ENCODE measurements around the gene PCDHA6.
"Not testable (repeated sequence)": the region's sequence is repeated elsewhere in the genome, so short reads cannot be mapped to it uniquely, and the experiment has no call there.

The PCDHA6 gene, protein sequence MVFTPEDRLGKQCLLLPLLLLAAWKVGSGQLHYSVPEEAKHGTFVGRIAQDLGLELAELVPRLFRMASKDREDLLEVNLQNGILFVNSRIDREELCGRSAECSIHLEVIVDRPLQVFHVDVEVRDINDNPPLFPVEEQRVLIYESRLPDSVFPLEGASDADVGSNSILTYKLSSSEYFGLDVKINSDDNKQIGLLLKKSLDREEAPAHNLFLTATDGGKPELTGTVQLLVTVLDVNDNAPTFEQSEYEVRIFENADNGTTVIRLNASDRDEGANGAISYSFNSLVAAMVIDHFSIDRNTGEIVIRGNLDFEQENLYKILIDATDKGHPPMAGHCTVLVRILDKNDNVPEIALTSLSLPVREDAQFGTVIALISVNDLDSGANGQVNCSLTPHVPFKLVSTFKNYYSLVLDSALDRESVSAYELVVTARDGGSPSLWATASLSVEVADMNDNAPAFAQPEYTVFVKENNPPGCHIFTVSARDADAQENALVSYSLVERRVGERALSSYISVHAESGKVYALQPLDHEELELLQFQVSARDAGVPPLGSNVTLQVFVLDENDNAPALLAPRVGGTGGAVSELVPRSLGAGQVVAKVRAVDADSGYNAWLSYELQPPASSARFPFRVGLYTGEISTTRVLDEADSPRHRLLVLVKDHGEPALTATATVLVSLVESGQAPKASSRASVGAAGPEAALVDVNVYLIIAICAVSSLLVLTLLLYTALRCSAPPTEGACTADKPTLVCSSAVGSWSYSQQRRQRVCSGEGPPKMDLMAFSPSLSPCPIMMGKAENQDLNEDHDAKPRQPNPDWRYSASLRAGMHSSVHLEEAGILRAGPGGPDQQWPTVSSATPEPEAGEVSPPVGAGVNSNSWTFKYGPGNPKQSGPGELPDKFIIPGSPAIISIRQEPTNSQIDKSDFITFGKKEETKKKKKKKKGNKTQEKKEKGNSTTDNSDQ

DNA sequence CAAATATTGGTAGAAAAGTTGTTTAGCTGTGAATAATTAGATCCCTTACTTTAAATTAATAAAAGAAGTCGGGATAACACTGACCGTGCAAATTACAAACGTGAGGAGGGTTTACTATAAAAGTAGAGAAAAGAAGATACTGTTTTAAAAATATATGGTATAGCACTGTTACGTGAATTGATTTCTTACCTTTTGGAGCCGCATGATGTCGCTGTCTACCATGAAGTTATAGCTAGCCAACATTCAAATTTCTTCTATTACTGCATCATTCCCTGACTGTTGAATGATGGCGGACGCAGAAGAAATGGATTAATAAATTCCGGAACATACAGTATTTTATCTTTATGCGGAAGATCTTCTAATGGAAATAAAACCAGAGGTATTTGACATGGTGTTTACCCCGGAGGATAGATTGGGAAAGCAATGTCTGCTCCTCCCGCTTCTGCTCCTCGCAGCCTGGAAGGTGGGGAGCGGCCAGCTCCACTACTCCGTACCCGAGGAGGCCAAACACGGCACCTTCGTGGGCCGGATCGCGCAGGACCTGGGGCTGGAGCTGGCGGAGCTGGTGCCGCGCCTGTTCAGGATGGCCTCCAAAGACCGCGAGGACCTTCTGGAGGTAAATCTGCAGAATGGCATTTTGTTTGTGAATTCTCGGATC lies at the start of gene PCDHA6:
TSS of gene PCDHA6 (plus strand) at position 257 of the 658 bp plus-strand sequence. CDS start at position 389, 132 bp downstream.
- DNase-seq, result no peak

DNA sequence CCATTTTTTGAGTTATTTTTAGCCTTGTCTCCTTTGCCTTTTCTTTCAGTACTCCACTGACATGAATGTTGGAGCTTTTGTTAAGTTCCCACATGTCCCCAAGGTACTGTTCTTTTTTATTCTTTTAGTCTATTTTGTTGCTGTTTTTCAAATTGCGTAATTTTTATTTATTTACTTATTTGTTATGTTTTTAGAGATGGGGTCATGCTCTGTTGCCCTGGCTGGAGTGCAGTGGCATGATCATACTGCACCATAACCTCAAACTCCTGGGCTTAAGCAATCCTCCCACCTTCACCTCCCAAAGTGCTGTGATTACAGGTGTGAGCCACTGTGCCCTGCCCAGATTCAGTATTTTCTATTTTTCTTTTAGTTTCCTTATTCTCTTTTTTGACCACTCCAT lies 47.2 kb upstream of the PCDHA6 start:
- no peak for DNase-seq

DNA sequence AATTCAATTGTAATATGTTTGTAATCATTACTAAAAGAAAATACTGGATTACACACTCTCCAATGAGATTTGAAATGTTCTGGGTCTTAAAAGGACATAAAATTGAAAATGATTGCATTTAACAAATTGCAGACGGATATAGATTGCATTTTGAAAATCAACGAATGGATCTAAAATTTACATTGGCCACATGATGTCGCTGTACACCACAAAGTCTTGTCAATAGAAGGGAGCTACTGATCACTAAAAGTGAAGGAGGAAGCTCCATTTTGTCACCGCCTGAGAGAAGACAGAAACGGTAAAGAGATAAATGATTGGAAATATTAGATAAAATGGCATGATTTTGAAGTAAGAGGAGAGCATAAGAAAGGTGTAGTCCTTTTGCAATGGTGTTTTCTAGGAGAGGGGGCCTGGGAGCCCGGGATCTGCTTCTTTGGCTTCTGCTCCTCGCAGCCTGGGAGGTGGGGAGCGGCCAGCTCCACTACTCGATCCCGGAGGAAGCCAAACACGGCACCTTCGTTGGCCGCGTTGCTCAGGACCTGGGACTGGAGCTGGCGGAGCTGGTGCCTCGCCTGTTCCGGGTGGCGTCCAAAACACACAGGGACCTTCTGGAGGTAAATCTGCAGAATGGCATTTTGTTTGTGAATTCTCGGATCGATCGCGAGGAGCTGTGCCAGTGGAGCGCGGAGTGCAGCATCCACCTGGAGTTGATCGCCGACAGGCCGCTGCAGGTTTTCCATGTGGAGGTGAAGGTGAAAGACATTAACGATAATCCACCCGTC lies 41.7 kb upstream of the PCDHA6 start, which contains the start of gene PCDHA1:
TSS of gene PCDHA1 (plus strand) at position 236 of the 782 bp plus-strand sequence.
- no peak for DNase-seq

DNA sequence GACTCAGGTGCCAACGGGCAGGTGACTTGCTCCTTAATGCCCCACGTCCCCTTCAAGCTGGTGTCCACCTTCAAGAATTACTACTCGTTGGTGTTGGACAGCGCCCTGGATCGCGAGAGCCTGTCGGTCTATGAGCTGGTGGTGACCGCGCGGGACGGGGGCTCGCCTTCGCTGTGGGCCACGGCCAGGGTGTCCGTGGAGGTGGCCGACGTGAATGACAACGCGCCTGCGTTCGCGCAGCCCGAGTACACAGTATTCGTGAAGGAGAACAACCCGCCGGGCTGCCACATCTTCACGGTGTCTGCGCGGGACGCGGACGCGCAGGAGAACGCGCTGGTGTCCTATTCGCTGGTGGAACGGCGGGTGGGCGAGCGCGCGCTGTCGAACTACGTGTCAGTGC lies 40.3 kb upstream of the PCDHA6 start:
- not testable (repeated sequence) for DNase-seq

DNA sequence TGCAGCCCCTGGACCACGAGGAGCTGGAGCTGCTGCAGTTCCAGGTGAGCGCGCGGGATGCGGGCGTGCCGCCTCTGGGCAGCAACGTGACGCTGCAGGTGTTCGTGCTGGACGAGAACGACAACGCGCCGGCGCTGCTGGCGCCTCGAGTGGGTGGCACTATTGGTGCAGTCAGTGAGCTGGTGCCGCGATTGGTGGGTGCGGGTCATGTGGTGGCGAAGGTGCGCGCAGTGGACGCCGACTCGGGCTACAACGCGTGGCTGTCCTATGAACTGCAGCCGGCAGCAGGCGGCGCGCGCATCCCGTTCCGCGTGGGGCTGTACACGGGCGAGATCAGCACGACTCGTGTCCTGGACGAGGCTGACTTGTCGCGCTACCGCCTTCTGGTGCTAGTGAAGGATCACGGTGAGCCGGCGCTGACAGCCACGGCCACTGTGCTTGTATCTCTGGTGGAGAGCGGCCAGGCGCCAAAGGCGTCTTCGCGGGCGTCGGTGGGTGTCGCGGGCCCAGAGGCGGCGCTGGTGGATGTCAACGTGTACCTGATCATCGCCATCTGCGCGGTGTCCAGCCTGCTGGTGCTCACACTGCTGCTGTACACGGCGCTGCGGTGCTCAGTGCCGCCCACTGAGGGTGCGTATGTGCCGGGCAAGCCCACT lies 39.8 kb upstream of the PCDHA6 start:
- DNase-seq, result not testable (repeated sequence)

DNA sequence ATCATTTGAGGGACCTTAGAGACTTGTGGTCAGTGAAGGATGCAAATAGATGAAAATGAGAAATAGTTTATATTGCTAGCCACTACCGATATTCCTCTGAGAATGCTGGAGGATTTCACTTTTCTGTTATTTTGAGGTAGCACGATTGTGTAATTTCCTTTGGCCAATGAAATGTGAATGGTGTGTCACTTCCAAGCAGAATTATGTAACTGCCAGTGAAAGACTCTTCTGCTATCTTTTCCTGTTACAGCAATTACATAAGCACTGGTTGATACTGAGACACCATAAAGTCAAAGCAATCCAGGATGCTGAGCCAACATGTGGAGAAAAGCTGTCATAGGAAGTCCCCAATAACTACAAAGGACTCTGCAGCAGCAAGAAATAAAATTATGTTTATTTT lies 36.7 kb upstream of the PCDHA6 start:
- no peak for DNase-seq

DNA sequence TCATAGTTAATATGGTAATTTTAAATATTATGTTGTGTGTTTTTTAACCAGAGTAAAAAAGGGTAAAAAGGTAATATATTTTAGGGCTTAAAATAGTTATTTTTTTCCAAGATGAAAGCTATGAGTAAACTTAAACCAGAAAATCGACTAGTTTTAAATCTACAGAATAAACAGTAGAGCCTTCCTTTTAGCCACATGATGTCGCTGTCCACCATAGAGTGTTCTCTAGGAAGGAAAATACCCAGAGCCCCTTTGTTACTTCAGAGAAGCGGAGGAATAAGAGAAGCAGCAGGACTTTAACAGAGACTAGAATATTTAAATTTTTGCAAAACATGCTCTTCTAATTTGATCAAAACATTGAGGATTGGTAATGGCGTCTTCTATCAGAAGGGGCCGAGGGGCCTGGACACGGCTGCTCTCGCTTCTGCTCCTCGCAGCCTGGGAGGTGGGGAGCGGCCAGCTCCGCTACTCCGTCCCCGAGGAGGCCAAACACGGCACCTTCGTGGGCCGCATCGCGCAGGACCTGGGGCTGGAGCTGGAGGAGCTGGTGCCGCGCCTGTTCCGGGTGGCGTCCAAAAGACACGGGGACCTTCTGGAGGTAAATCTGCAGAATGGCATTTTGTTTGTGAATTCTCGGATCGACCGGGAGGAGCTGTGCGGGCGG lies 33.0 kb upstream of the PCDHA6 start, which contains the start of gene PCDHA2:
TSS of gene PCDHA2 (plus strand) at position 258 of the 664 bp plus-strand sequence.
- DNase-seq, result no peak

DNA sequence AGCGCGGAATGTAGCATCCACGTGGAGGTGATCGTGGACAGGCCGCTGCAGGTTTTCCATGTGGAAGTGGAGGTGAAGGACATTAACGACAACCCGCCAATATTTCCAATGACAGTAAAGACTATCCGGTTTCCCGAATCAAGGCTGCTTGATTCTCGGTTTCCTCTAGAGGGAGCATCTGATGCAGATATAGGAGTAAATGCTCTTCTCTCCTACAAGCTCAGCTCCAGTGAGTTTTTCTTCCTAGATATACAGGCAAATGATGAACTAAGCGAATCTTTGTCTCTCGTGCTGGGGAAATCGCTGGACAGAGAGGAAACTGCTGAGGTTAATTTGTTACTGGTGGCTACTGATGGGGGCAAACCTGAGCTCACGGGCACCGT lies 32.5 kb upstream of the PCDHA6 start:
- DNase-seq, result no peak

DNA sequence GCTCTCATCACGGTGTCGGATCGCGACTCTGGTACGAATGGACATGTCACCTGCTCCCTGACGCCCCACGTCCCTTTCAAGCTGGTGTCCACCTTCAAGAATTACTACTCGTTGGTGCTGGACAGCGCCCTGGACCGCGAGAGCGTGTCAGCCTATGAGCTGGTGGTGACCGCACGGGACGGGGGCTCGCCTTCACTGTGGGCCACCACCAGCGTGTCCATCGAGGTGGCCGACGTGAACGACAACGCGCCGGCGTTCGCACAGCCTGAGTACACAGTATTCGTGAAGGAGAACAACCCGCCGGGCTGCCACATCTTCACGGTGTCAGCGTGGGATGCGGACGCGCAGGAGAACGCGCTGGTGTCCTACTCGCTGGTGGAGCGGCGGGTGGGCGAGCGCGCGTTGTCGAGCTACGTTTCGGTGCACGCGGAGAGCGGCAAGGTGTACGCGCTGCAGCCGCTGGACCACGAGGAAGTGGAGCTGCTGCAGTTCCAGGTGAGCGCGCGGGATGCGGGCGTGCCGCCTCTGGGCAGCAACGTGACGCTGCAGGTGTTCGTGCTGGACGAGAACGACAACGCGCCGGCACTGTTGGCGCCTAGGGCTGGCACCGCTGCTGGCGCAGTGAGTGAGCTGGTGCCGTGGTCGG lies 31.6 kb upstream of the PCDHA6 start:
- DNase-seq, result not testable (repeated sequence)

DNA sequence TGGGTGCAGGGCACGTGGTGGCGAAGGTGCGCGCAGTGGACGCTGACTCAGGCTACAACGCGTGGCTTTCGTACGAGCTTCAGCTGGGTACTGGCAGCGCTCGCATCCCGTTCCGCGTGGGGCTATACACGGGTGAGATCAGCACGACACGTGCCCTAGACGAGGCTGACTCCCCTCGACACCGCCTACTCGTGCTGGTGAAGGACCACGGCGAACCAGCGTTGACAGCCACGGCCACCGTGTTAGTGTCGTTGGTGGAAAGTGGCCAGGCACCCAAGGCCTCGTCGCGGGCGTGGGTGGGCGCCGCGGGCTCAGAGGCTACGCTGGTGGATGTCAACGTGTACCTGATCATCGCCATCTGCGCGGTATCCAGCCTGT lies 31.1 kb upstream of the PCDHA6 start:
- no peak for DNase-seq

DNA sequence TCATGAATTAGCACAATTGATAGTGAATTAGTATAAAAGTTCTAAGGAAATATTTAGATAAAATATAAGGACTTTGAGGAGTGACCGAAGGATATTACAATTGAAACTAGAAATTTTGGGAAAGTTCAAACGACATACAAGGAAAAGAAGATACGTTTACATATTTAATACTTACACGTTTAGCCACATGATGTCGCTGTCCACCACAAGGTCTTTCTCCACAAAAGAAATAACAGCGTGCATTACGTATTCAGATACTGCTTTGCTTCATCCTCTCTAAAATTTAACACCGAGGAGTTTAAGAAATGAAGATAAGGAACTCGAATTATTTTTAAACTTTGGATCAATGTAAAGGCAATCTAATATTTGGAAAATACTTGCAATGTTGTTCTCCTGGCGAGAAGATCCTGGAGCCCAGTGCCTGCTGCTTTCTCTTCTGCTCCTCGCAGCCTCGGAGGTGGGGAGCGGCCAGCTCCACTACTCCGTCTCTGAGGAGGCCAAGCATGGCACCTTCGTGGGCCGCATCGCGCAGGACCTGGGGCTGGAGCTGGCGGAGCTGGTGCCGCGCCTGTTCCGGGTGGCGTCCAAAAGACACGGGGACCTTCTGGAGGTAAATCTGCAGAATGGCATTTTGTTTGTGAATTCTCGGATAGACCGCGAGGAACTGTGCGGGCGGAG lies 26.8 kb upstream of the PCDHA6 start, which contains the start of gene PCDHA3:
TSS of gene PCDHA3 (plus strand) at position 242 of the 678 bp plus-strand sequence.
- no peak for DNase-seq

DNA sequence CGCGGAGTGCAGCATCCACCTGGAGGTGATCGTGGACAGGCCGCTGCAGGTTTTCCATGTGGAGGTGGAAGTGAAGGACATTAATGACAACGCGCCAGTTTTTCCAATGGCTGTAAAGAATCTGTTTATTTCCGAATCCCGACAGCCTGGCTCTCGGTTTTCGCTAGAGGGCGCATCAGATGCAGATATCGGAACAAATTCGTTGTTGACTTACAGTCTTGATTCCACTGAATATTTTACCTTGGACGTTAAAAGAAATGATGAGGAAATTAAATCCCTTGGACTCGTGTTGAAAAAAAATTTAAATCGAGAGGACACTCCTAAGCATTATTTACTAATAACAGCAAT lies 26.3 kb upstream of the PCDHA6 start:
- no peak for DNase-seq

DNA sequence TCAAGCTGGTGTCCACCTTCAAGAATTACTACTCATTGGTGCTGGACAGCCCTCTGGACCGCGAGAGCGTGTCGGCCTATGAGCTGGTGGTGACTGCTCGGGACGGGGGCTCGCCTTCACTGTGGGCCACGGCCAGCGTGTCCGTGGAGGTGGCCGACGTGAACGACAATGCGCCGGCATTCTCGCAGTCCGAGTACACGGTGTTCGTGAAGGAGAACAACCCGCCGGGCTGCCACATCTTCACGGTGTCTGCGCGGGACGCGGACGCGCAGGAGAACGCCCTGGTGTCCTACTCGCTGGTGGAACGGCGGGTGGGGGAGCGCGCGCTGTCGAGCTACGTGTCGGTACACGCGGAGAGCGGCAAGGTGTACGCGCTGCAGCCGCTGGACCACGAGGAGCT lies 25.4 kb upstream of the PCDHA6 start:
- DNase-seq, result not testable (repeated sequence)

DNA sequence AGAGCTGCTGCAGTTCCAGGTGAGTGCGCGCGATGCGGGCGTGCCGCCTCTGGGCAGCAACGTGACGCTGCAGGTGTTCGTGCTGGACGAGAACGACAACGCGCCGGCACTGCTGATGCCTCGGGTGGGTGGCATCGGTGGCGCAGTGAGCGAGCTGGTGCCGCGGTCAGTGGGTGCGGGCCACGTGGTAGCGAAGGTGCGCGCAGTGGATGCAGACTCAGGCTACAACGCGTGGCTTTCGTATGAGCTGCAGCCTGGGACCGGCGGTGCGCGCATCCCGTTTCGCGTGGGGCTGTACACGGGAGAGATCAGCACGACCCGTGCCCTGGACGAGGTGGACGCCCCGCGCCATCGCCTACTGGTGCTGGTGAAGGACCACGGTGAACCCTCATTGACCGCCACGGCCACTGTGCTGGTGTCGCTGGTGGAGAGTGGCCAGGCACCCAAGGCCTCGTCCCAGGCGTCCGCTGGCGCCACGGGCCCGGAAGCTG lies 24.9 kb upstream of the PCDHA6 start:
- no peak for DNase-seq

DNA sequence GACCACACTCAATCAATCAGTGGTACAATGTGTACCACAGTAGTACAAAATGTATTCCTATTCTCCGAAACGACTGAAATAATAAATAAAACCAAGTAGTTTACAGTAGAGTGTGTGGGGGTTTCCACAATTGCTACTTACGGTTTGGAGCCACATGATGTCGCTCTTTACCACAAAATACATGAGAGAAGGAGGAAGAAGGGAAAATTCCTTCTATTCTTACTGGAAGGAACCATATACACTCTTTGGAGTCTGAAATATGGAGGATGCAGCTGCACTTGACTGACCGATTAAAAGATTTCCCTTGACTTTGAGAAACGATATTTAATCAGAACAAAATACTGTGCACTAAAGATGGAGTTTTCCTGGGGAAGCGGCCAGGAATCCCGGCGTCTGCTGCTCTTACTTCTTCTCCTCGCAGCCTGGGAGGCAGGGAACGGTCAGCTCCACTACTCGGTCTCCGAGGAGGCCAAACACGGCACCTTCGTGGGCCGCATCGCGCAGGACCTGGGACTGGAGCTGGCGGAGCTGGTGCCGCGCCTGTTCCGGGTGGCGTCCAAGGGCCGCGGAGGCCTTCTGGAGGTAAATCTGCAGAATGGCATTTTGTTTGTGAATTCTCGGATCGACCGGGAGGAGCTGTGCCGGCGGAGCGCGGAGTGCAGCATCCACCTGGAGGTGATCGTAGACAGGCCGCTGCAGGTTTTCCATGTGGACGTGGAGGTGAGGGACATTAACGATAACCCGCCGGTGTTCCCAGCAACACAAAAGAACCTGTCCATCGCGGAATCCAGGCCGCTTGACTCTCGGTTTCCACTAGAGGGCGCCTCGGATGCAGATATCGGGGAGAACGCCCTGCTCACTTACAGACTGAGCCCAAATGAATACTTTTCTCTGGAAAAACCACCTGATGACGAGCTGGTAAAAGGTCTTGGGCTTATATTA lies 20.7 kb upstream of the PCDHA6 start, which contains the start of gene PCDHA4:
TSS of gene PCDHA4 (plus strand) at position 235 of the 942 bp plus-strand sequence.
- DNase-seq, result no peak

DNA sequence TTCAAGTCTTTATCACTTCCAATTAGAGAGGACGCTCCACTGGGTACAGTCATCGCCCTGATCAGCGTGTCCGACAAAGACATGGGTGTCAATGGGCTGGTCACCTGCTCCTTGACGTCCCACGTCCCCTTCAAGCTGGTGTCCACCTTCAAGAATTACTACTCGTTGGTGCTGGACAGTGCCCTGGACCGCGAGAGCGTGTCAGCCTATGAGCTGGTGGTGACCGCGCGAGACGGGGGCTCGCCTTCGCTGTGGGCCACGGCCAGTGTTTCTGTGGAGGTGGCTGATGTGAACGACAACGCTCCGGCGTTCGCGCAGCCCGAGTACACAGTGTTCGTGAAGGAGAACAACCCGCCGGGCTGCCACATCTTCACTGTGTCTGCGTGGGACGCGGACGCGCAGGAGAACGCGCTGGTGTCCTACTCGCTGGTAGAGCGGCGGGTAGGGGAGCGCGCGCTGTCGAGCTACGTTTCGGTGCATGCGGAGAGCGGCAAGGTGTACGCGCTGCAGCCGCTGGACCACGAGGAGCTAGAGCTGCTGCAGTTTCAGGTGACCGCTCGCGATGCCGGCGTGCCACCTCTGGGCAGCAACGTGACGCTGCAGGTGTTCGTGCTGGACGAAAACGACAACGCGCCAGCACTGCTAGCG lies 19.4 kb upstream of the PCDHA6 start:
- DNase-seq, result not testable (repeated sequence)

DNA sequence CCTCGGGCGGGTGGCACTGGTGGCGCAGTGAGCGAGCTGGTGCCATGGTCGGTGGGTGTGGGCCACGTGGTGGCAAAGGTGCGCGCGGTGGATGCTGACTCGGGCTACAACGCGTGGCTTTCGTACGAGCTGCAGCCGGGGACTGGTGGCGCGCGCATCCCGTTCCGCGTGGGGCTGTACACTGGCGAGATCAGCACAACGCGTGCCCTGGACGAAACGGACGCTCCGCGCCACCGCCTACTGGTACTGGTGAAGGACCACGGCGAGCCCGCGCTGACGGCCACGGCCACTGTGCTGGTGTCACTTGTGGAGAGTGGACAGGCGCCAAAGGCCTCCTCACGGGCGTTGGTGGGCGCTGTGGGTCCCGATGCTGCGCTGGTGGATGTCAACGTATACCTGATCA lies 18.9 kb upstream of the PCDHA6 start:
- DNase-seq, result no peak

All from SIG-M5 (cell line).